Measurements from ENCODE around the gene SDCBP2. TPM values are rescaled to one million over a fixed set of nuclear protein-coding genes. Genes with fewer than 3 reads are reported as not detected.
A peak's percentile ranks its signal among the peaks of the same experiment; 100 is the strongest.

SDCBP2 gene
- total and polyA plus RNA-seq, 2 of the 4 experiments (the other 2 are of a cell fraction): 0.54 to 1.3 TPM

GRCh38 chr20:1263853-1264252 is 65.1 kb downstream of the SDCBP2 start:
- no peak overlapping the region for H3K4me2 ChIP-seq (ENCODE audit: low read depth, low read length)
- H4K91ac ChIP-seq (ENCODE audit: insufficient read depth, low read depth, low read length): no peak overlapping the region
- H3K4me1 ChIP-seq (ENCODE audit: control insufficient read depth, insufficient read depth, low read length): peaks cover 6% of the 10 kb centered on the region; the same call in 1 of the 2 replicates
- no peak overlapping the region for H3K4ac ChIP-seq (ENCODE audit: low read depth, low read length)
- ATAC-seq (ENCODE audit: low read depth) (no peak), DNase-seq (peak; percentile 60)
- no peak overlapping the region for H2BK120ac ChIP-seq (ENCODE audit: low read depth, low read length)
- intact Hi-C loops (cut with micrococcal nuclease): no loop called here
- no peak overlapping the region for H2AK9ac ChIP-seq (replicated peaks; ENCODE audit: low read depth, low read length, poor library complexity)
- no peak overlapping the region for H2AFZ ChIP-seq (replicated peaks; ENCODE audit: low read length, poor library complexity)
- POLR2A ChIA-PET (ENCODE audit: unreplicated experiment): no interaction called here
- H3K79me1 ChIP-seq (ENCODE audit: low read depth in 1 of 2, low read length in 2 of 2): peaks cover 16 to 20% of the 10 kb centered on the region in 2 experiments
- H3K9ac ChIP-seq (ENCODE audit: low read depth, low read length): no peak overlapping the region
- H3K56ac ChIP-seq (ENCODE audit: extremely low read depth, insufficient read depth, low read length): no peak overlapping the region
- H3K27me3 ChIP-seq (ENCODE audit: control insufficient read depth, insufficient read depth, low read length): peaks cover 2% of the 10 kb centered on the region; the same call in 1 of the 2 replicates
- dilution Hi-C loops (cut with HindIII; ENCODE audit: low sequenced_read_pairs, unreplicated experiment): no loop called here
- no peak overlapping the region for H3K14ac ChIP-seq (replicated peaks; ENCODE audit: low read depth, low read length)
- no peak overlapping the region for H2BK20ac ChIP-seq (ENCODE audit: low read depth, low read length)
- no peak overlapping the region for H3K4me3 ChIP-seq (ENCODE audit: insufficient read depth, low read depth, low read length)
- H2BK5ac ChIP-seq (ENCODE audit: low read depth, low read length, poor library complexity, severe bottlenecking): no peak overlapping the region
- no peak overlapping the region for H2BK15ac ChIP-seq (ENCODE audit: low read depth, low read length)
- H3K9me3 ChIP-seq (ENCODE audit: control insufficient read depth, insufficient read depth, low read length): no peaks in the 10 kb centered on the region
- H3K18ac ChIP-seq (ENCODE audit: low read depth, low read length): no peak overlapping the region
- H3K36me3 ChIP-seq (ENCODE audit: control insufficient read depth, insufficient read depth, low read length): no peaks in the 10 kb centered on the region; the same call in 1 of the 2 replicates
- peak overlapping the region; percentile 78; the same call in 1 of the 2 replicates for H2AK5ac ChIP-seq (ENCODE audit: low read depth, low read length)
- H3K23ac ChIP-seq (ENCODE audit: low read depth, low read length): no peak overlapping the region
- no peak for TF ChIP-seq RCOR1 (IDR thresholded peaks at IDR 0.05; ENCODE audit: insufficient replicate concordance, low read length)
- TF ChIP-seq NFE2L2 (IDR thresholded peaks at IDR 0.05; ENCODE audit: low read depth, low read length): no peak
- TF ChIP-seq, protein P1, sequence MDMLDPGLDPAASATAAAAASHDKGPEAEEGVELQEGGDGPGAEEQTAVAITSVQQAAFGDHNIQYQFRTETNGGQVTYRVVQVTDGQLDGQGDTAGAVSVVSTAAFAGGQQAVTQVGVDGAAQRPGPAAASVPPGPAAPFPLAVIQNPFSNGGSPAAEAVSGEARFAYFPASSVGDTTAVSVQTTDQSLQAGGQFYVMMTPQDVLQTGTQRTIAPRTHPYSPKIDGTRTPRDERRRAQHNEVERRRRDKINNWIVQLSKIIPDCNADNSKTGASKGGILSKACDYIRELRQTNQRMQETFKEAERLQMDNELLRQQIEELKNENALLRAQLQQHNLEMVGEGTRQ (IDR thresholded peaks at IDR 0.05; ENCODE audit: low read depth, low read length): no peak
- TF ChIP-seq CHD1 (IDR thresholded peaks at IDR 0.05; ENCODE audit: low read depth, low read length): no peak
- no peak for TF ChIP-seq MAZ (IDR thresholded peaks at IDR 0.05; ENCODE audit: borderline replicate concordance, low read depth, low read length)
- TF ChIP-seq RAD21 (IDR thresholded peaks at IDR 0.05; ENCODE audit: low read length): no peak
- no peak overlapping the region for H4K8ac ChIP-seq (ENCODE audit: low read depth in 2 of 2, low read length in 2 of 2)
- no peaks in the 10 kb centered on the region for H4K20me1 ChIP-seq (ENCODE audit: insufficient read depth, low read length)
- H4K5ac ChIP-seq (ENCODE audit: low read depth, low read length): no peak overlapping the region
- CTCF ChIA-PET: interaction anchor here (1.2 kb wide), 1 partner anchor 9 kb away, joined by 4 read pairs; no protein-coding TSS in a partner anchor
- in situ Hi-C loops (cut with MboI; ENCODE audit: low sequenced_read_pairs): no loop called here
- peaks cover 13% of the 10 kb centered on the region; the same call in 1 of the 2 replicates for H3K9me1 ChIP-seq (ENCODE audit: insufficient read depth, low read length)
- no TSS peak for BruUV-seq (replicated peaks)
- no peak overlapping the region for H3K27ac ChIP-seq (ENCODE audit: insufficient read depth, low read length)
- no CpG with 5 or more reads among the region's 1 CpG for WGBS, 2 experiments (ENCODE audit: extremely low coverage in 2 of 2, insufficient read length in 1 of 2)

Other genes with a start within 250 kb of the SDCBP2 start
- gene PSMF1, start 210.5 kb downstream of the SDCBP2 start, total RNA-seq (2012; rRNA removed): 93.6 and 120 TPM in 2 replicates
- gene PSMF1, start 210.5 kb downstream of the SDCBP2 start, polyA plus RNA-seq (2012; rRNA removed): 89.4 and 109 TPM in 2 replicates
- gene TMEM74B, start 144.2 kb downstream of the SDCBP2 start, total RNA-seq (2012; rRNA removed): not detected in 2 replicates
- gene TMEM74B, start 144.2 kb downstream of the SDCBP2 start, polyA plus RNA-seq (2012; rRNA removed): 0.03 TPM in 1 of 2 replicates, not detected in the other
- not detected in 2 replicates for gene C20orf202, start 125.7 kb downstream of the SDCBP2 start, total RNA-seq (2012; rRNA removed)
- gene C20orf202, start 125.7 kb downstream of the SDCBP2 start, polyA plus RNA-seq (2012; rRNA removed): not detected in 2 replicates
- gene RAD21L1, start 103.1 kb downstream of the SDCBP2 start, total RNA-seq (2012; rRNA removed): under 0.01 TPM in 1 of 2 replicates, not detected in the other
- not detected in 2 replicates for gene RAD21L1, start 103.1 kb downstream of the SDCBP2 start, polyA plus RNA-seq (2012; rRNA removed)
- 4.5 and 4.7 TPM in 2 replicates for gene SNPH, start 62.8 kb downstream of the SDCBP2 start, total RNA-seq (2012; rRNA removed)
- 3.1 and 3.2 TPM in 2 replicates for gene SNPH, start 62.8 kb downstream of the SDCBP2 start, polyA plus RNA-seq (2012; rRNA removed)
- 91.9 and 120 TPM in 2 replicates for gene FKBP1A, start 63.9 kb upstream of the SDCBP2 start, total RNA-seq (2012; rRNA removed)
- gene FKBP1A, start 63.9 kb upstream of the SDCBP2 start, polyA plus RNA-seq (2012; rRNA removed): 513 and 528 TPM in 2 replicates
- gene NSFL1C, start 137.7 kb upstream of the SDCBP2 start, total RNA-seq (2012; rRNA removed): 40.3 and 41.1 TPM in 2 replicates
- 28.6 and 33.0 TPM in 2 replicates for gene NSFL1C, start 137.7 kb upstream of the SDCBP2 start, polyA plus RNA-seq (2012; rRNA removed)
- gene SIRPB2, start 162.3 kb upstream of the SDCBP2 start, total RNA-seq (2012; rRNA removed): not detected in 2 replicates
- not detected in 2 replicates for gene SIRPB2, start 162.3 kb upstream of the SDCBP2 start, polyA plus RNA-seq (2012; rRNA removed)
- not detected in 2 replicates for gene SIRPD, start 228.6 kb upstream of the SDCBP2 start, total RNA-seq (2012; rRNA removed)
- gene SIRPD, start 228.6 kb upstream of the SDCBP2 start, polyA plus RNA-seq (2012; rRNA removed): not detected in 2 replicates

Data from IMR-90 (cell line).